ENCODE data around the gene DEFB129.
"Not testable (repeated sequence)": the region's sequence is repeated elsewhere in the genome, so short reads cannot be mapped to it uniquely, and the experiment has no call there.

The DEFB129 gene

GRCh38 chr20:226958-227357 lies at the start of gene DEFB129:
Gene DEFB129 (plus strand): TSS chr20:227258. CDS start chr20:227289, 31 bp downstream.
- no peak for DNase-seq (ENCODE audit: low spot score)

GRCh38 chr20:184288-184687 lies 42.8 kb upstream of the DEFB129 start:
- DNase-seq (ENCODE audit: low spot score), result no peak

GRCh38 chr20:187733-188132 lies 39.3 kb upstream of the DEFB129 start:
- DNase-seq (ENCODE audit: low spot score), result no peak

- DNase-seq (ENCODE audit: low spot score), result no peak
Measured at GRCh38 chr20:189611-190010, 37.4 kb upstream of the DEFB129 start, which contains the start of gene DEFB128. Gene DEFB128 (minus strand): TSS chr20:189711. CDS start chr20:189623, 88 bp downstream.

GRCh38 chr20:198225-198624 lies 28.8 kb upstream of the DEFB129 start:
- no peak for DNase-seq (ENCODE audit: low spot score)

GRCh38 chr20:199996-200395 lies 27.1 kb upstream of the DEFB129 start:
- DNase-seq (ENCODE audit: low spot score), result no peak

GRCh38 chr20:203630-204029 lies 23.4 kb upstream of the DEFB129 start:
- DNase-seq (ENCODE audit: low spot score), result not testable (repeated sequence)

GRCh38 chr20:208942-209566 lies 18.0 kb upstream of the DEFB129 start:
- no peak for DNase-seq (ENCODE audit: low spot score)

GRCh38 chr20:210809-211502 lies 16.1 kb upstream of the DEFB129 start:
- no peak for DNase-seq (ENCODE audit: low spot score)

- DNase-seq (ENCODE audit: low spot score), result no peak
Measured at GRCh38 chr20:214383-214782, 12.7 kb upstream of the DEFB129 start.

- no peak for DNase-seq (ENCODE audit: low spot score)
Measured at GRCh38 chr20:215796-216195, 11.3 kb upstream of the DEFB129 start.

GRCh38 chr20:217266-217665 lies 9.8 kb upstream of the DEFB129 start:
- no peak for DNase-seq (ENCODE audit: low spot score)

GRCh38 chr20:219290-220115 lies 7.6 kb upstream of the DEFB129 start:
- no peak for DNase-seq (ENCODE audit: low spot score)

- no peak for DNase-seq (ENCODE audit: low spot score)
Measured at GRCh38 chr20:221258-221830, 5.7 kb upstream of the DEFB129 start.

GRCh38 chr20:225879-226278 lies 1.2 kb upstream of the DEFB129 start:
- not testable (repeated sequence) for DNase-seq (ENCODE audit: low spot score)

GRCh38 chr20:227439-228105 lies 514 bp downstream of the DEFB129 start:
- no peak for DNase-seq (ENCODE audit: low spot score)

- no peak for DNase-seq (ENCODE audit: low spot score)
Measured at GRCh38 chr20:235891-236290, 8.8 kb downstream of the DEFB129 start.

- DNase-seq (ENCODE audit: low spot score), result no peak
Measured at GRCh38 chr20:237489-237888, 10.4 kb downstream of the DEFB129 start.

- DNase-seq (ENCODE audit: low spot score), result no peak
Measured at GRCh38 chr20:237929-238328, 10.9 kb downstream of the DEFB129 start.

- no peak for DNase-seq (ENCODE audit: low spot score)
Measured at GRCh38 chr20:242905-243304, 15.8 kb downstream of the DEFB129 start.

GRCh38 chr20:251354-251753 lies 24.3 kb downstream of the DEFB129 start:
- no peak for DNase-seq (ENCODE audit: low spot score)

GRCh38 chr20:252801-253200 lies 25.7 kb downstream of the DEFB129 start:
- no peak for DNase-seq (ENCODE audit: low spot score)

Measured in ecto neural progenitor cell (in vitro differentiated cells).